SKM-1 (cell line): ENCODE data around the gene CDK6.

Source experiments
- DNase-seq: peaks from one replicate; lab custom pipeline; 2025; ENCODE audit not compliant: unreplicated experiment; lab: John Stamatoyannopoulos, UW

The CDK6 gene

GRCh38 chr7:92652536-92652935 is 183.8 kb downstream of the CDK6 start:
- no peak for DNase-seq

GRCh38 chr7:92650391-92650790 is 186.0 kb downstream of the CDK6 start:
- DNase-seq = no peak

GRCh38 chr7:92648067-92648466 is 188.3 kb downstream of the CDK6 start:
- DNase-seq = no peak

- DNase-seq = no peak
Measured at GRCh38 chr7:92647652-92648051, 188.7 kb downstream of the CDK6 start.

GRCh38 chr7:92647011-92647625 is 189.3 kb downstream of the CDK6 start:
- DNase-seq = no peak

GRCh38 chr7:92645114-92646061 is 191.0 kb downstream of the CDK6 start:
- no peak for DNase-seq

- no peak for DNase-seq
Measured at GRCh38 chr7:92644406-92645113, 191.8 kb downstream of the CDK6 start.

- DNase-seq = no peak
Measured at GRCh38 chr7:92643821-92644220, 192.6 kb downstream of the CDK6 start.

- no peak for DNase-seq
Measured at GRCh38 chr7:92641921-92642511, 194.4 kb downstream of the CDK6 start.

- DNase-seq = no peak
Measured at GRCh38 chr7:92639966-92640365, 196.4 kb downstream of the CDK6 start.

GRCh38 chr7:92639213-92639896 is 197.0 kb downstream of the CDK6 start:
- DNase-seq = no peak

- DNase-seq = no peak
Measured at GRCh38 chr7:92636018-92636560, 200.3 kb downstream of the CDK6 start.

GRCh38 chr7:92635538-92635937 is 200.8 kb downstream of the CDK6 start:
- no peak for DNase-seq

- peak; percentile 21 for DNase-seq
Measured at GRCh38 chr7:92634924-92635519, 201.4 kb downstream of the CDK6 start.

GRCh38 chr7:92634205-92634604 is 202.2 kb downstream of the CDK6 start:
- DNase-seq = no peak

GRCh38 chr7:92633211-92633906 is 203.0 kb downstream of the CDK6 start:
- DNase-seq = peak; percentile 82

- no peak for DNase-seq
Measured at GRCh38 chr7:92632791-92633190, 203.6 kb downstream of the CDK6 start.

GRCh38 chr7:92631850-92632487 is 204.4 kb downstream of the CDK6 start:
- no peak for DNase-seq
